Dendritic cell treated with granulocyte-macrophage colony-stimulating factor and Interleukin-4, amounts not matched to agents 40 ng/mL and 50 ng/mL, for 4 days (primary cell): ENCODE results near the gene CD99.
"Not testable (repeated sequence)": the region's sequence is repeated elsewhere in the genome, so short reads cannot be mapped to it uniquely, and the experiment has no call there.

ENCODE experiments used
- H3K27ac Mint-ChIP-seq: one replicate; pipeline ENCODE4 v1.8.0; 2022; ENCODE audit warnings: mild to moderate bottlenecking, mixed read lengths
- H3K27me3 Mint-ChIP-seq: one replicate; pipeline ENCODE4 v1.8.0; 2022; ENCODE audit warnings: mild to moderate bottlenecking, mixed read lengths
- H3K36me3 Mint-ChIP-seq: one replicate; pipeline ENCODE4 v1.8.0; 2022; ENCODE audit warnings: low read depth, mixed read lengths
- H3K4me1 Mint-ChIP-seq: one replicate; pipeline ENCODE4 v1.8.0; 2022; ENCODE audit warnings: low read depth, mixed read lengths
- H3K4me3 Mint-ChIP-seq: one replicate; pipeline ENCODE4 v1.8.0; 2022; ENCODE audit warnings: mild to moderate bottlenecking, moderate library complexity, mixed read lengths
- H3K9me3 Mint-ChIP-seq: one replicate; pipeline ENCODE4 v1.8.0; 2022; ENCODE audit warnings: mixed read lengths
- intact Hi-C: fragments of 100-400 bp; cut with micrococcal nuclease; formaldehyde crosslinking; loops from one replicate; pipeline ENCODE4 v1.15.0; 2022

CD99 gene

DNA sequence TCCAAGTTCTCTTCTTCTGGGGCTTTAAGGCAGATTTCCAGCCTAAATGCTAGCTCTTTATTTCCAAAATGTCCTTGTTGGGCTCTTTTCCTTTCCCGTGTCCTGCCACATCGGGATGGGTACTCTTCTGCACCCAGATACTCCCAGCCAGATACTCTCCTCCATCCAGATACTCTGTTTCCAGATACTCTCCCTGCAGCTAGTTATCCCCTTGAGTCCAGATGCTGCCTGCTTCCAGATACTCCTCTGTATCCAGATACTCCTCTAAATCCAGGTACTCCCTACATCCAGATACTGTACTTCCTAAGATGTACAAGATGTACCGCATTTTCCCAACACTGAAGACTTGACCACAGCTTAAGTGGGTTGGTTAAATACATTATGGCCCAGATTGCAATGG lies 50.3 kb downstream of the CD99 start:
- Mint-ChIP-seq H3K9me3 (no peaks in the 10 kb centered on the region), H3K4me1 (no peaks in the 10 kb centered on the region), H3K27me3 (no peaks in the 10 kb centered on the region), H3K4me3 (no peak overlapping the region), H3K36me3 (peaks cover 69% of the 10 kb centered on the region), H3K27ac (no peak overlapping the region)
- intact Hi-C loops, result no loop called here

DNA sequence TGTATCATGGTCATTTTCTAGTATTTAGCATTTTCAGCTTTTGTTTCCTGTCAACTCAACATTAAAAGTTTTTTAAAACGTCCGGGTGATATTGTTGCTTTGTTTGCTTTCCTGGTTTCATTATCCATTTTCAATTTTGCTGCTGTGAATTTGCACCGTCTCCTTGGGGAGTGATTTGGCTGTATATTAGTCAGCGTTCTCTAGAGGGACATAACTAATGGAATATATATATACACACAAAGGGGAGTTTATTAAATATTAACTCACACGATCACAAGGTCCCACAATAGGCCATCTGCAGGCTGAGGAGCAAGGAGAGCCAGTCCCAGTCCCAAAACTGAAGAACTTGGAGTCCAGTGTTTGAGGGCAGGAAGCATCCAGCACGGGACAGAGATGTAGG lies 55.2 kb downstream of the CD99 start:
- H3K36me3 Mint-ChIP-seq, result peaks cover 26% of the 10 kb centered on the region
- H3K27ac Mint-ChIP-seq, H3K4me3 Mint-ChIP-seq, H3K27me3 Mint-ChIP-seq, H3K9me3 Mint-ChIP-seq, H3K4me1 Mint-ChIP-seq, intact Hi-C loops: not testable (repeated sequence)

DNA sequence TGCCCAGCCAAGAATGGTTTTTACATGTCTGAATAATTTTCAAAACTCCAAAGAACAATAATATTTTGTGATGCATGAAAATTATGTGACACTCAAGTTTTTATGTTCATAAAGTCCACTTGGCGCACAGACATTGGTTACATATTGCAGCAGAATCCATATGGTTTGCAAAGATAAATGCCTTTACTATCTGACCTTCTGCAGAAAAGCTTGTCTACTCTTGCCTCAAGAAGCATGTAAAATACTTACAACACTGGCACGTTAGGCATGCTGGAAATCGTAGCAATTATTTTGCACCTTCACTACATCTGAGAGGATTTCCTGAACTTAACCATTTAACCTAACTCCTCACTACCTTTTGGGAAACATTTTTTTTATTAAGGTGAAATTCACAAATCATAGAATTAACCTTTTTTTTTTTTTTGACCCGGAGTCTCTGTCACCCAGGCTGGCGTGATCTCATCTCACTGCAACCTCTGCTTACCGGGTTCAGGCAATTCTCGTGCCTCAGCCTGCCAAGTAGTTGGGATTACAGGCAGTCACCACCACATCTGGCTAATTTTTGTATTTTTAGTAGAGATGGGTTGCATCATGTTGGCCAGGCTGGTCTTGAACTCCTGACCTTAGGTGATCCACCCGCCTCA lies 57.2 kb downstream of the CD99 start:
- intact Hi-C loops, result no loop called here
- H3K4me1 Mint-ChIP-seq, result no peaks in the 10 kb centered on the region
- H3K36me3 Mint-ChIP-seq, result peaks cover 6% of the 10 kb centered on the region
- peaks cover 4% of the 10 kb centered on the region for H3K27me3 Mint-ChIP-seq
- no peak overlapping the region for H3K4me3 Mint-ChIP-seq
- no peaks in the 10 kb centered on the region for H3K9me3 Mint-ChIP-seq
- no peak overlapping the region for H3K27ac Mint-ChIP-seq

DNA sequence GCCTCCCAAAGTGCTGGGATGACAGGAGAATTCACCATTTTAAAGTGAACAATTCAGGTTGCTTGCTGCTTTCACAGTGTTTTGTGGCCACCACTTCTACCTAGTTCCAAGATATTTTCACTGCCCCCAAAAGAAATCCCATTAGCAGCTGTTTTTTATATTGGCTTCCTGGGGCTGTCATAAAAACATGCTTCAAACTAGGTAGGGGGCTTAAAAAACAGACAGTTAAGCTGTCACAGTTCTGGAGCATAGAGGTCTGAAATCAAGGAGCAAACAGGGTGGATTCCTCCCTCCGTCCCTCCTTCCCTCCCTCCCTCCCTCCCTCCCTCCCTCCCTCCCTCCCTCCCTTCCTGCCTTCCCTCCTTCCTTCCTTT lies 57.7 kb downstream of the CD99 start:
- Mint-ChIP-seq H3K4me3 (no peak overlapping the region), H3K4me1 (no peaks in the 10 kb centered on the region), H3K9me3 (no peaks in the 10 kb centered on the region), H3K36me3 (peaks cover under 1% of the 10 kb centered on the region), H3K27ac (no peak overlapping the region), H3K27me3 (peaks cover 4% of the 10 kb centered on the region)
- intact Hi-C loops, result no loop called here

DNA sequence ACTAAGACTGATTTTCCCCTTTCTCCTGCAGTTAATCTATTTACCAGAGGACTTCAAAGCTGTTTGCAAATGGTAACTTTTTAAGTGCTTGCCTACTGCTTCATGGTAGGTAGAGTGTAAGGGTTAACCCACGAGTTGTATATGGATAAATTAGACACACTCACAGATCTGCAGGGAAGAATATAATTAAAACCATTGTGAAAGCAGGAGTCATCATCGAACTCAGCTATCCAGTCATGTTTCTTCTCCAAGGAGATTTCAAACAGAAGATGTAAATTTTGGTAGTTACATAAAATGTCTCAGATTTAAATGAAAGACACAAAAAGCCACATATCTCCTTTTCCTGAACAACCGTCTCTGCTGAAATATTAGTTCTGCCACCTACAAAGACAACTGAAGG lies 60.2 kb downstream of the CD99 start:
- Mint-ChIP-seq H3K4me3 (no peak overlapping the region), H3K27me3 (peaks cover 4% of the 10 kb centered on the region), H3K4me1 (no peaks in the 10 kb centered on the region), H3K9me3 (no peaks in the 10 kb centered on the region), H3K27ac (no peak overlapping the region), H3K36me3 (no peaks in the 10 kb centered on the region)
- intact Hi-C loops, result no loop called here

DNA sequence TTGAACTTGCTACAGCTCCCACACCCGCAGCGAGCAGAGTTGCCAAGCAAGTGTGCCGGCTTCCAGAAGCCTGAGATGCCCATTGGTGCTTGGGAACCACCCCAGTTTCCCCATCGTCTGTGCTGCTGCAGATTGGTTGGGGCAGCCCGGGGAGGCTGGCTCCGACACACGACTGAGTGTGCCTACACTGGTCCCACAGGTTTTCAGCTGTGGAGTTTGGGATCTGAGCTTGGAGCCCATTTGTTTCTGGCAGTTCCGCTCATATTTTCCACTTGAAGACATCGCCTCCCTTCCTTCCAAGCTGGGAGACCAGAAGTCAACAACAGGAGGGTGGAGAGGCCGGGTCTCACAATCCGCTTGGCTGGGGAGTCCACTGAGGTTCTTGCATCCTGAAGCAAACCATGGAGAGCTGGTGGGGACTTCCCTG lies 60.8 kb downstream of the CD99 start, which contains the start of gene XG:
Gene XG, plus strand, starts transcription at position 167 of the 427 bp plus-strand sequence. Its CDS starts 235 bp downstream, at position 402.
- intact Hi-C loops, H3K9me3 Mint-ChIP-seq, H3K27ac Mint-ChIP-seq, H3K27me3 Mint-ChIP-seq, H3K4me1 Mint-ChIP-seq, H3K4me3 Mint-ChIP-seq, H3K36me3 Mint-ChIP-seq: not testable (repeated sequence)

DNA sequence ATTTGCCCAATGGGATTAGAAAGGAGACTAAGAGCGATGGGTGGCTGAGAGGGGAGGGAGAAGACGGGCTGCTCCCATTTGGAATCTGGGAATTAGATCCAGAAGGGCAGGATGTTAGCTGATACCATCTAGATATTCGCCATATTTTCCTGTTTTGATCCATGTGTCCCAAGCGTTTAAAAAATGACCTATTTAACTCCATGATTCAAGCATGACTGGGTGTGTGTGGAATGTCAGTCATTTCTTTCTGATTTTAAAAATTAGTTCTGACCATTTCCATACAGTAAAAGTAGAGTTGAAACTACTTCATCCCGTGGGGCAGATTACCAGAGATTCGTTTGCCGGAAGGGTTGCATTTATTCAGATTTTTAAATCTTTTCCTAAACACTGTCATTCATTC lies 61.3 kb downstream of the CD99 start:
- H3K4me1 Mint-ChIP-seq, H3K9me3 Mint-ChIP-seq, H3K27ac Mint-ChIP-seq, H3K4me3 Mint-ChIP-seq, H3K36me3 Mint-ChIP-seq, intact Hi-C loops, H3K27me3 Mint-ChIP-seq: not testable (repeated sequence)

DNA sequence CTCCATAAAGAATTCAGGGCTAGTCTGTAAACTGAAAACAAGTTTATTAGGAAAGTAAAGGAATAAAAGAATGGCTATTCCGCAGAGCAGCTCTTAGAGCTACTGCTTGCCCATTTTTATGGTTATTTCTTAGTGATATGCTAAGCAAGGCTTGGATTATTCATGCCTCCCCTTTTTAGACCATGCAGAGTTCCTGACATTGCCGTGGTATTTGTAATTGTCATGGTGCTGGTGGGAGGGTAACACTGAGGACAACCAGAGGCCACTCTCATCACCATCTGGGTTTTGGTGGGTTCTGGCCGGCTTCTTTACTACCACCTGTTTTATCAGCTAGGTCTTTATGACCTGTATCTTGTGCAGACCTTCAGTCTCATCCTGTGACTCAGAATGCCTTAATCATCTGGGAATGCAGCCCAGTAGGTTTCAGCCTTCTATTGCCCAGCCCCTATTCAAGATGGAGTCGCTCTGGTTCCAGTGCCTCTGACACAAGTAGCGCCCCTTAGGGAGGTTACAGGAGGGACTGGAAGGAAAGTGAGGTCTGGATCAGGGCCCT lies 64.1 kb downstream of the CD99 start:
- H3K4me3 Mint-ChIP-seq, intact Hi-C loops, H3K9me3 Mint-ChIP-seq, H3K27me3 Mint-ChIP-seq, H3K36me3 Mint-ChIP-seq, H3K4me1 Mint-ChIP-seq, H3K27ac Mint-ChIP-seq: not testable (repeated sequence)

DNA sequence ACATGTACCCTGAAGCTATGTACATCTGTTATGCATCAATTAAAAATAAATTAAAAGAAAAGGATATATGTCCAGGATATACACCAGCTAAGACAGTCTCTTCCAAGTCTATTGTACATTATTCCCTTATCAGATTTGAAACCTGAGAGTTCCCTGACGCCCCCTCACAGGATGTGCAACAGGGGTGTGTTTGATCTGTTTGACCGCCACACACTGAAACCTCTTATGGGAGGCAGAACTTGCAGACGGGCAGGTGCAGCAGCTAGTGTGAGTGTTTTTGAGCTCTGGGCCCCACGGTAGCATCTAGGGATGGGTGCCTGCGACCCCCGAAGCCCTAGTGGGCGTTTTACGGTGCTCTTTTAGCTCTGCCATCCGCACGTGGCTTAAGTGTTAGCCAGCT lies 65.5 kb downstream of the CD99 start:
- Mint-ChIP-seq H3K36me3 (no peaks in the 10 kb centered on the region), H3K27me3 (peaks cover 2% of the 10 kb centered on the region), H3K27ac (no peak overlapping the region), H3K4me1 (no peaks in the 10 kb centered on the region), H3K9me3 (no peaks in the 10 kb centered on the region), H3K4me3 (no peak overlapping the region)
- intact Hi-C loops, result no loop called here

DNA sequence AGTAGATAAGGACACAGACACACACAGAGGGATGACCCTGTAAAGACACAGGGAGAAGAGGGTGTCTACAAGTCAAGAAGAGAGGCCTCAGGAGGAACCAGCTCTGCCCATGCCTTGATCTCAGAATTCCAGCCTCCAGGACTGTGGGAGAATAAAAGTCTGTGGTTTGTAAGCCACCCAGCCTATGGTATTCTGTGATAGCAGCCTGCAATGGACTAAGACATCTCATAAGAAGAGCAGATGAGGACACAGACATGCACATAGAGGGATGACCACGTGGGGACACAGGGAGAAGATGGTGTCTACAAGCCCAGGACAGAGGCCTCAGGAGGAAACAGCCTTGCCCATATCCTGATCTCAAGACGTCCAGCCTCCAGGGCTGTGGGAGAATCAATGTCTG lies 70.2 kb downstream of the CD99 start:
- peaks cover 2% of the 10 kb centered on the region for H3K27me3 Mint-ChIP-seq
- no peaks in the 10 kb centered on the region for H3K4me1 Mint-ChIP-seq
- intact Hi-C loops, result no loop called here
- no peaks in the 10 kb centered on the region for H3K9me3 Mint-ChIP-seq
- H3K27ac Mint-ChIP-seq, result no peak overlapping the region
- H3K4me3 Mint-ChIP-seq, result no peak overlapping the region
- no peaks in the 10 kb centered on the region for H3K36me3 Mint-ChIP-seq

DNA sequence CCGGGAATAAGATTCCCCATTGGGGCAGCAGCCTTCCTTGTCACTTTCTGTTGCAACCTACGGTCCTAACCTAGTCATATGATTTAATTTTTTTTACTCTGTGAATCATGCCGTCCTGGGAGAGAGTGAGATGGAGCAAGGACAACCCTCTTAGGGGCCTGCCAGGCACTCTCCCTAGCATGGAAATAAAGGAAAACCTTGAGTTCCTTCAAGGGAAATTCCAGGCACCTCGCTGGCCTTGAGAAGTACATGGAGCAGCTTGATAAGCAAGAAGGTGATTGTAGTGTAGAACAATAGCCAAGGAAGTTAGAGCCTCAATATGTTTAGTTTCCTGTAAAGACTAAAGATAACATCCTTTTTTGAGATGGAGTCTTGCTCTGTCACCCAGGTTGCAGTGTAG lies 71.6 kb downstream of the CD99 start:
- H3K27me3 Mint-ChIP-seq, H3K4me3 Mint-ChIP-seq, H3K36me3 Mint-ChIP-seq: not testable (repeated sequence)

DNA sequence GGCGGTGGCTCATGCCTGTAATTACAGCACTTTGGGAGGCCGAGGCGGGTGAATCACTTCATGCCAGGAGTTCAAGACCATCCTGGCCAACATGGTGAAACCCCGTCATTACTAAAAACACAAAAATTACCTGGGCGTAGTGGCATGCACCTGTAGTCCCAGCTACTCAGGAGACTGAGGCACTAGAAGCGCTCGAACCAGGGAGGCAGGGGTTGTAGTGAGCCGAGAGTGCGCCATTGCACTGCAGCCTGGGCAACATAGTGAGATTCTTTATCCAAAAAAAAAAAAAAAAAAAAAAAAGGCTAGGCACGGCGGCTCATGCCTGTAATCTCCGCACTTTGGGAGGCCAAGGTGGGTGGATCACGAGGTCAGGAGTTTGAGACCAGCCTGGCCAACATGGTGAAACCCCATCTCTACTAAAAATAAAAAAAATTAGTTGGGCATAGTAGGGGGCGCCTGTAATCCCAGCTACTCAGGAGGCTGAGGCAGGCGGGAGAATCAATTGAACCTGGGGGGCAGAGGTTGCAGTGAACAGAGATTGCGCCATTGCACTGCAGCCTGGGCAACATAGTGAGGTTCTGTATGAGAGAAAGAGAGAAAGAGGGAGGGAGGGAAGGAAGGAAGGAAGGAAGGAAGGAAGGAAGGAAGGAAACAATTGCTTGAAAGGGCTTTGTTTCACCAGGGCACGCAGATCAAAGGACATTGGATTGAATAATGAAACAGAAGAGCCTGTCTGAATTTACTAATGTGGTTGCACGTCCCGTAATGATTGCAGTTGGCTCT lies 73.9 kb downstream of the CD99 start:
- H3K4me3 Mint-ChIP-seq, H3K27me3 Mint-ChIP-seq, H3K36me3 Mint-ChIP-seq, H3K9me3 Mint-ChIP-seq, H3K27ac Mint-ChIP-seq, intact Hi-C loops: not testable (repeated sequence)
- H3K4me1 Mint-ChIP-seq, result peaks cover 16% of the 10 kb centered on the region

More for the DNA sequence above, 71.6 kb downstream of the CD99 start:
- H3K27ac Mint-ChIP-seq, intact Hi-C loops, H3K9me3 Mint-ChIP-seq: not testable (repeated sequence)
- peaks cover 10% of the 10 kb centered on the region for H3K4me1 Mint-ChIP-seq

DNA sequence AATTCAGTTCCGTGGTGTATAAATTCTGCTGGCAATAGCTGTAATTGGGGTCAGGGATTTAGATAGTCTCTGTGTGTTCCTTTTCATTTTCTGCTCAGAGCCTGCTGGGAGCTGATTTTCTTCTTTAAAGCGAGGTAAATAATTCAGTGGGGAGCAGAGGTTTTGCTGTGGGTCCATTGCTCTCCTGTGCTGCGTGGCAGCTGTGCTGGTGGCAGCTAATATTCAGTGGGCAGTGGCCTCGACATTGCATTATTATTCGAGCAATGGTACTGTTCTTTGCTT lies 74.4 kb downstream of the CD99 start:
- no peak overlapping the region for H3K4me3 Mint-ChIP-seq
- intact Hi-C loops, result no loop called here
- H3K9me3 Mint-ChIP-seq, result no peaks in the 10 kb centered on the region
- H3K27ac Mint-ChIP-seq, result no peak overlapping the region
- no peaks in the 10 kb centered on the region for H3K27me3 Mint-ChIP-seq
- H3K4me1 Mint-ChIP-seq, result peaks cover 16% of the 10 kb centered on the region
- H3K36me3 Mint-ChIP-seq, result no peaks in the 10 kb centered on the region

DNA sequence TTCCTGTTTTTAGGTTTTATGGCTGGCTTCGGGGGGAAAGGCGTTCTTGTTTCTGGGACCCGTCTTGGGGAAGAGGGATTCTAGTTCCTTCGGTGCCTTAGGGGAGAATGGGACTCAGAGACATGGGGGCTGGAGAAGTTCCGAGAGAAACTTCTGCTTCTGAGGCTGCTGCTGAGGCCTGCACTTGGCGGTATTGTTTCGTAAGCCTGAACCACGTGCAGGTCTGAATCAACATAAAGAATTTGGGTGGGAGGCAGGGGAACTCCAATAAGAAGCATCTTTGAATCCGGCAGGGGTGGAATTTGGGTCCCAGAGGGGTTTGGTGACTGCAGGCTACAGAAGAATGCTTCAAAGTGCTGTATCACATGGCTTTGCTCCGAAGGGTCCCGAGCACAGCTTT lies 75.8 kb downstream of the CD99 start:
- H3K4me1 Mint-ChIP-seq, result peaks cover 16% of the 10 kb centered on the region
- no peaks in the 10 kb centered on the region for H3K36me3 Mint-ChIP-seq
- intact Hi-C loops, result no loop called here
- H3K4me3 Mint-ChIP-seq, result no peak overlapping the region
- H3K9me3 Mint-ChIP-seq, result no peaks in the 10 kb centered on the region
- H3K27me3 Mint-ChIP-seq, result no peaks in the 10 kb centered on the region
- no peak overlapping the region for H3K27ac Mint-ChIP-seq
